ENCODE data around the gene PTPN6. TPM values are rescaled to one million over a fixed set of nuclear protein-coding genes. Genes with fewer than 3 reads are reported as not detected.

Gene PTPN6
- total and polyA plus RNA-seq, 2 of the 13 experiments (the other 11 are each of a cell fraction or from before 2014, with no cell fraction given) = 10.5 to 10.6 TPM

- TF ChIP-seq, protein P1, sequence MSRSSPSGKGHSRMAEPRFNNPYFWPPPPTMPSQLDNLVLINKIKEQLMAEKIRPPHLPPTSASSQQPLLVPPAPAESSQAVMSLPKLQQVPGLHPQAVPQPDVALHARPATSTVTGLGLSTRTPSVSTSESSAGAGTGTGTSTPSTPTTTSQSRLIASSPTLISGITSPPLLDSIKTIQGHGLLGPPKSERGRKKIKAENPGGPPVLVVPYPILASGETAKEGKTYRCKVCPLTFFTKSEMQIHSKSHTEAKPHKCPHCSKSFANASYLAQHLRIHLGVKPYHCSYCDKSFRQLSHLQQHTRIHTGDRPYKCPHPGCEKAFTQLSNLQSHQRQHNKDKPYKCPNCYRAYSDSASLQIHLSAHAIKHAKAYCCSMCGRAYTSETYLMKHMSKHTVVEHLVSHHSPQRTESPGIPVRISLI (CRISPR knock-in tag; IDR thresholded peaks at IDR 0.05; ENCODE audit: borderline replicate concordance) = no peak
- no peak for TF ChIP-seq SP5 (CRISPR knock-in tag; IDR thresholded peaks at IDR 0.05; ENCODE audit: borderline replicate concordance, low read depth)
- TF ChIP-seq GFI1 (CRISPR knock-in tag; IDR thresholded peaks at IDR 0.05; ENCODE audit: borderline replicate concordance) = no peak
- TF ChIP-seq ONECUT2 (CRISPR knock-in tag; IDR thresholded peaks at IDR 0.05) = no peak
- TF ChIP-seq, protein P2, sequence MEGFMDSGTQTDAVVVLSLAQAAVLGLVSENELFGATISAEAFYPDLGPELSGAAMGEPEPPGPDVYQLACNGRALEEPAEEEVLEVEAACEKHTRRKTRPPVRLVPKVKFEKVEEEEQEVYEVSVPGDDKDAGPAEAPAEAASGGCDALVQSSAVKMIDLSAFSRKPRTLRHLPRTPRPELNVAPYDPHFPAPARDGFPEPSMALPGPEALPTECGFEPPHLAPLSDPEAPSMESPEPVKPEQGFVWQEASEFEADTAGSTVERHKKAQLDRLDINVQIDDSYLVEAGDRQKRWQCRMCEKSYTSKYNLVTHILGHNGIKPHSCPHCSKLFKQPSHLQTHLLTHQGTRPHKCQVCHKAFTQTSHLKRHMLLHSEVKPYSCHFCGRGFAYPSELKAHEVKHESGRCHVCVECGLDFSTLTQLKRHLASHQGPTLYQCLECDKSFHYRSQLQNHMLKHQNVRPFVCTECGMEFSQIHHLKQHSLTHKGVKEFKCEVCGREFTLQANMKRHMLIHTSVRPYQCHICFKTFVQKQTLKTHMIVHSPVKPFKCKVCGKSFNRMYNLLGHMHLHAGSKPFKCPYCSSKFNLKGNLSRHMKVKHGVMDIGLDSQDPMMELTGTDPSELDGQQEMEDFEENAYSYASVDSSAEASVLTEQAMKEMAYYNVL (CRISPR knock-in tag; IDR thresholded peaks at IDR 0.05; ENCODE audit: borderline replicate concordance) = no peak
- no peak for TF ChIP-seq RERE (CRISPR knock-in tag; IDR thresholded peaks at IDR 0.05; ENCODE audit: low read depth)
- TF ChIP-seq HES4 (CRISPR knock-in tag; IDR thresholded peaks at IDR 0.05; ENCODE audit: borderline replicate concordance) = no peak
- no peak for TF ChIP-seq ZNF333 (CRISPR knock-in tag; IDR thresholded peaks at IDR 0.05; ENCODE audit: borderline replicate concordance)
- TF ChIP-seq KLF15 (CRISPR knock-in tag; IDR thresholded peaks at IDR 0.05; ENCODE audit: borderline replicate concordance) = no peak
- peak; percentile 22; the same call in 1 of the 2 replicates for TF ChIP-seq ZNF574 (CRISPR knock-in tag; IDR thresholded peaks at IDR 0.05)
- TF ChIP-seq ZNF75D (CRISPR knock-in tag; IDR thresholded peaks at IDR 0.05; ENCODE audit: borderline replicate concordance) = no peak
- no peak for TF ChIP-seq ZC3H4 (CRISPR knock-in tag; IDR thresholded peaks at IDR 0.05; ENCODE audit: borderline replicate concordance)
- no peak for TF ChIP-seq NFE2L1 (CRISPR knock-in tag; IDR thresholded peaks at IDR 0.05; ENCODE audit: borderline replicate concordance)
- TF ChIP-seq TBX2 (CRISPR knock-in tag; IDR thresholded peaks at IDR 0.05; ENCODE audit: borderline replicate concordance) = 0 out of 2 replicates have a peak, but pooled peaks have one; percentile 32
- TF ChIP-seq ZBTB7A (CRISPR knock-in tag; IDR thresholded peaks at IDR 0.05) = no peak
- no peak for TF ChIP-seq NKX3-1 (CRISPR knock-in tag; IDR thresholded peaks at IDR 0.05)
- no peak for TF ChIP-seq ZNF549 (CRISPR knock-in tag; IDR thresholded peaks at IDR 0.05)
Observed at GRCh38 chr12:6925540-6926279, 25.4 kb upstream of the PTPN6 start (continued).
